Neural cell (in vitro differentiated cells): ENCODE results near the gene GNAL. TPM values are rescaled to one million over a fixed set of nuclear protein-coding genes. Genes with fewer than 3 reads are reported as not detected.

Experiments
- H2AFZ ChIP-seq: fragments of 200-600, 300-800 bp; sonication (generic), shearing (Covaris generic); 2 replicates; pipeline ENCODE4 v1.6.0; 2014; ENCODE audit warnings: low read depth, mild to moderate bottlenecking, antibody characterized with exemption, low read length, moderate library complexity
- H3F3A ChIP-seq: fragments of 200-600 bp; shearing (Covaris generic); 2 replicates; pipeline ENCODE4 v1.6.1; 2016; ENCODE audit warnings: mild to moderate bottlenecking, moderate library complexity, mixed read lengths, antibody characterized with exemption, low read length; ENCODE audit not compliant: insufficient read depth, poor library complexity, severe bottlenecking
- H3K27ac ChIP-seq: fragments of 200-600, 300-800 bp; sonication (generic), shearing (Covaris generic); 2 replicates; pipeline ENCODE4 v1.5.1; 2014; ENCODE audit warnings: mild to moderate bottlenecking, low read length, moderate library complexity
- H3K27me3 ChIP-seq: fragments of 300-800, 200-600 bp; sonication (generic), shearing (Covaris generic); 2 replicates; pipeline ENCODE4 v1.6.0; 2014; ENCODE audit warnings: mild to moderate bottlenecking, low read depth, low read length, moderate library complexity; ENCODE audit not compliant: insufficient read depth
- H3K36me3 ChIP-seq: fragments of 300-800, 200-600 bp; sonication (generic), shearing (Covaris generic); 2 replicates; pipeline ENCODE4 v1.5.1; 2014; ENCODE audit warnings: mild to moderate bottlenecking, antibody characterized with exemption, low read length, moderate library complexity; ENCODE audit not compliant: insufficient read depth
- H3K4me2 ChIP-seq: fragments of 300-800, 200-600 bp; sonication (generic), shearing (Covaris generic); 2 replicates; pipeline ENCODE4 v1.6.0; 2014; ENCODE audit warnings: mild to moderate bottlenecking, low read length
- H3K4me3 ChIP-seq: fragments of 300-800, 200-600 bp; sonication (generic), shearing (Covaris generic); 2 replicates; pipeline ENCODE4 v1.5.1; 2014; ENCODE audit warnings: mild to moderate bottlenecking, low read length, moderate library complexity
- H3K79me2 ChIP-seq: fragments of 200-600 bp; shearing (Covaris generic); replicated peaks from 2 replicates; pipeline ENCODE4 v1.6.0; 2014; ENCODE audit warnings: mild to moderate bottlenecking, low read length, moderate library complexity; ENCODE audit not compliant: insufficient read depth
- H3K9ac ChIP-seq: fragments of 300-800, 200-600 bp; sonication (generic), shearing (Covaris generic); 2 replicates; pipeline ENCODE4 v1.6.1; 2016; ENCODE audit warnings: mild to moderate bottlenecking, low read length, mixed read lengths
- H3K9me2 ChIP-seq: fragments of 200-600 bp; shearing (Covaris generic); 2 replicates; pipeline ENCODE4 v1.6.1; 2016; ENCODE audit warnings: mild to moderate bottlenecking, low read length, mixed read lengths; ENCODE audit not compliant: insufficient read depth
- H3K9me3 ChIP-seq: fragments of 200-600, 300-800 bp; sonication (generic), shearing (Covaris generic); 2 replicates; pipeline ENCODE4 v1.6.1; 2016; ENCODE audit warnings: mild to moderate bottlenecking, mixed run types, low read length, moderate library complexity, mixed read lengths
- H4K20me1 ChIP-seq: fragments of 200-600 bp; shearing (Covaris generic); 2 replicates; pipeline ENCODE4 v1.6.1; 2016; ENCODE audit warnings: mild to moderate bottlenecking, mixed run types; ENCODE audit not compliant: insufficient read depth
- CTCF ChIP-seq: fragments of 450-650 bp; IDR thresholded peaks from 2 replicates; pipeline ENCODE4 v1.5.1; 2014; ENCODE audit warnings: antibody characterized with exemption, mild to moderate bottlenecking, moderate library complexity; ENCODE audit not compliant: poor library complexity, severe bottlenecking
- EP300 ChIP-seq: fragments of 450-650 bp; conservative IDR thresholded peaks from 2 replicates; pipeline ENCODE4 v1.6.1; 2014; ENCODE audit warnings: antibody characterized with exemption, mild to moderate bottlenecking, moderate library complexity; ENCODE audit not compliant: poor library complexity, severe bottlenecking
- EZH2 ChIP-seq: fragments of 200-600, 300-800 bp; shearing (Covaris generic), sonication (generic); IDR thresholded peaks from 2 replicates; pipeline ENCODE4 v1.6.1; 2014; ENCODE audit warnings: antibody characterized with exemption, low read length, borderline replicate concordance, mild to moderate bottlenecking; ENCODE audit not compliant: insufficient read depth, poor library complexity, severe bottlenecking
- MXI1 ChIP-seq: fragments of 450-650 bp; conservative IDR thresholded peaks from 2 replicates; pipeline ENCODE4 v1.6.1; 2014; ENCODE audit warnings: antibody characterized with exemption, mild to moderate bottlenecking; ENCODE audit not compliant: poor library complexity, severe bottlenecking
- POLR2AphosphoS5 ChIP-seq: IDR thresholded peaks from 2 replicates; pipeline ENCODE4 v1.6.1; 2012
- RAD21 ChIP-seq: fragments of 450-650 bp; conservative IDR thresholded peaks from 2 replicates; pipeline ENCODE4 v1.6.1; 2014; ENCODE audit warnings: antibody characterized with exemption, mild to moderate bottlenecking, moderate library complexity
- REST ChIP-seq: IDR thresholded peaks from 2 replicates; pipeline ENCODE4 v1.6.1; 2012; ENCODE audit warnings: borderline replicate concordance
- SMC3 ChIP-seq: fragments of 450-650 bp; conservative IDR thresholded peaks from 2 replicates; pipeline ENCODE4 v1.6.1; 2014; ENCODE audit warnings: antibody characterized with exemption, mild to moderate bottlenecking, moderate library complexity; ENCODE audit not compliant: poor library complexity
- TAF1 ChIP-seq: IDR thresholded peaks from 2 replicates; pipeline ENCODE4 v1.6.1; 2012; ENCODE audit warnings: low read depth
- polyA plus RNA-seq: library from polyadenylated mRNA; depleted of rRNA; stranded (reverse); fragments of >200 nt; gene quantifications from 2 replicates; pipeline ENCODE4 v1.2.3, GENCODE V29; 2014

Gene GNAL
- polyA plus RNA-seq, 1 donor from 2014 or later: 16.7 TPM

- no peaks in the 10 kb centered on the region for H4K20me1 ChIP-seq
- H3F3A ChIP-seq: no peaks in the 10 kb centered on the region
- no peaks in the 10 kb centered on the region for H3K9me2 ChIP-seq
- H3K79me2 ChIP-seq: no peaks in the 10 kb centered on the region
- no peak overlapping the region for H3K9ac ChIP-seq
- H3K4me3 ChIP-seq: no peak overlapping the region
- H3K27me3 ChIP-seq: no peaks in the 10 kb centered on the region
- no peak overlapping the region for H2AFZ ChIP-seq
- H3K4me2 ChIP-seq: no peak overlapping the region
- no peaks in the 10 kb centered on the region for H3K36me3 ChIP-seq
- no peaks in the 10 kb centered on the region for H3K9me3 ChIP-seq
- no peak for TF ChIP-seq CTCF
- no peak for TF ChIP-seq MXI1
- TF ChIP-seq TAF1: no peak
- no peak for TF ChIP-seq RAD21
- no peak for TF ChIP-seq EP300
- no peak for TF ChIP-seq EZH2
- no peak for TF ChIP-seq REST
- TF ChIP-seq POLR2AphosphoS5: no peak
- no peak for TF ChIP-seq SMC3
- H3K27ac ChIP-seq: no peak overlapping the region
Measured at GRCh38 chr18:11820697-11821096, 131.6 kb downstream of the GNAL start.

GRCh38 chr18:11821208-11821607 lies 132.1 kb downstream of the GNAL start:
- Histone ChIP-seq H3K36me3 (no peaks in the 10 kb centered on the region), H4K20me1 (no peaks in the 10 kb centered on the region), H2AFZ (no peak overlapping the region), H3K4me3 (no peak overlapping the region), H3F3A (no peaks in the 10 kb centered on the region), H3K27me3 (no peaks in the 10 kb centered on the region), H3K27ac (no peak overlapping the region), H3K79me2 (no peaks in the 10 kb centered on the region), H3K4me2 (no peak overlapping the region), H3K9me2 (no peaks in the 10 kb centered on the region), H3K9me3 (no peaks in the 10 kb centered on the region), H3K9ac (no peak overlapping the region)
- TF ChIP-seq REST: no peak
- TF ChIP-seq RAD21: no peak
- no peak for TF ChIP-seq MXI1
- TF ChIP-seq EP300: no peak
- no peak for TF ChIP-seq TAF1
- no peak for TF ChIP-seq POLR2AphosphoS5
- TF ChIP-seq SMC3: no peak
- no peak for TF ChIP-seq EZH2
- no peak for TF ChIP-seq CTCF
